Esophagus muscularis mucosa (tissue), 4 donors: ENCODE measurements around the gene ATP7B. TPM values are rescaled to one million over a fixed set of nuclear protein-coding genes. Genes with fewer than 3 reads are reported as not detected.

Experiments used
- DNase-seq: peaks from one replicate; pipeline ENCODE4 v3.0.0-alpha.2; 2017; ENCODE audit errors: extremely low spot score
- H3K27ac ChIP-seq, 4 donors: fragments of 200-600 bp; sonication (generic); replicated peaks in 1 of 4; 1 replicate in 3 of 4; 2 replicates in 1 of 4; pipeline ENCODE4 v1.5.1; 2016 to 2019; ENCODE audit warnings: mild to moderate bottlenecking in 1 of 4
- H3K27me3 ChIP-seq, 4 donors: fragments of 200-600 bp; sonication (generic); one replicate each; pipeline versions ENCODE4 v1.5.1 to v1.6.0; 2016 to 2019
- H3K36me3 ChIP-seq, 4 donors: fragments of 200-600 bp; sonication (generic); one replicate each; pipeline ENCODE4 v1.5.1; 2016 to 2019
- H3K4me1 ChIP-seq, 4 donors: fragments of 200-600 bp; sonication (generic); one replicate each; pipeline ENCODE4 v1.5.1; 2016 to 2019
- H3K4me3 ChIP-seq, 4 donors: fragments of 200-600 bp; sonication (generic); 1 replicate in 2 of 4; 2 replicates in 2 of 4; pipeline ENCODE4 v1.5.1; 2016 to 2019; ENCODE audit warnings: mild to moderate bottlenecking in 4 of 4, moderate library complexity in 1 of 4
- H3K9me3 ChIP-seq, 4 donors: fragments of 200-600 bp; sonication (generic); 1 replicate in 3 of 4; 2 replicates in 1 of 4; pipeline ENCODE4 v1.5.1; 2016 to 2019
- CTCF ChIP-seq, 3 experiments: fragments of 200-600 bp in 2 of 3; fragments of 450-650 bp in 1 of 3; sonication (generic) in 2 of 3; IDR thresholded peaks; one replicate each; pipeline ENCODE4 v1.5.1; 2017 to 2019; ENCODE audit warnings: antibody characterized with exemption in 3 of 3, mild to moderate bottlenecking in 2 of 3, moderate library complexity in 1 of 3
- EP300 ChIP-seq: sonication (generic); formaldehyde crosslinking; IDR thresholded peaks from one replicate; pipeline ENCODE4 v1.6.1; 2017; ENCODE audit warnings: antibody characterized with exemption
- POLR2A ChIP-seq: fragments of 450-650 bp; IDR thresholded peaks from one replicate; pipeline ENCODE4 v1.6.1; 2017; ENCODE audit warnings: antibody characterized with exemption, moderate library complexity, mild to moderate bottlenecking, low read depth
- POLR2AphosphoS5 ChIP-seq, 2 donors: sonication (generic); formaldehyde crosslinking; IDR thresholded peaks; one replicate each; pipeline ENCODE4 v1.6.1; 2017; ENCODE audit warnings: antibody characterized with exemption in 2 of 2
- WGBS: methylation state at CpG from one replicate; pipeline ENCODE4 v1.1.5; 2018; 5-methylcytosine and 5-hydroxymethylcytosine counted together
- intact Hi-C: fragments of 100-400 bp; cut with DNase I; formaldehyde crosslinking; loops from one replicate; pipeline ENCODE4 v1.15.1; 2023
- total RNA-seq, 4 donors: library from RNA; depleted of rRNA; stranded (reverse); fragments of >200 nt; gene quantifications; one replicate each; pipeline versions ENCODE4 v1.1.0 to v1.2.1, GENCODE V29; 2016

The ATP7B gene
- total RNA-seq, 4 donors from 2014 or later = 2.5 to 5.2 (median 4.4) TPM

GRCh38 chr13:51922771-51923480 is 88.3 kb downstream of the ATP7B start:
- no peak for TF ChIP-seq EP300
- no peaks in the 10 kb centered on the region for H3K9me3 ChIP-seq
- no peak overlapping the region for H3K4me3 ChIP-seq
- no peaks in the 10 kb centered on the region for H3K4me1 ChIP-seq
- peaks cover 4 to 9% (median 6%) of the 10 kb centered on the region in 4 donors for H3K36me3 ChIP-seq
- no peak overlapping the region for H3K27ac ChIP-seq
- intact Hi-C loops = no loop called here
- no peak for DNase-seq
- WGBS = 95% methylated on average over 7 of the region's 10 CpGs
- H3K27me3 ChIP-seq = no peaks in the 10 kb centered on the region

GRCh38 chr13:51921790-51922740 is 89.2 kb downstream of the ATP7B start:
- Histone ChIP-seq H3K36me3 (peaks cover 4 to 9% (median 6%) of the 10 kb centered on the region in 4 donors), H3K4me1 (no peaks in the 10 kb centered on the region), H3K9me3 (no peaks in the 10 kb centered on the region), H3K27me3 (no peaks in the 10 kb centered on the region), H3K4me3 (no peak overlapping the region), H3K27ac (no peak overlapping the region)
- no peak for TF ChIP-seq EP300
- no peak for TF ChIP-seq CTCF (IDR thresholded peaks at IDR 0.05)
- no peak for TF ChIP-seq POLR2AphosphoS5 (IDR thresholded peaks at IDR 0.05)
- no peak for TF ChIP-seq POLR2A
- intact Hi-C loops = no loop called here
- DNase-seq = no peak
- 76% methylated on average over 14 of the region's 14 CpGs for WGBS

- intact Hi-C loops = no loop called here
- no peaks in the 10 kb centered on the region for H3K27me3 ChIP-seq
- DNase-seq = no peak
- TF ChIP-seq POLR2A (no peak), POLR2AphosphoS5 (IDR thresholded peaks at IDR 0.05) (no peak), CTCF (IDR thresholded peaks at IDR 0.05) (no peak), EP300 (no peak)
- no peak overlapping the region for H3K4me3 ChIP-seq
- WGBS = 70% methylated on average over 6 of the region's 8 CpGs
- no peaks in the 10 kb centered on the region for H3K4me1 ChIP-seq
- peaks cover 4 to 9% (median 6%) of the 10 kb centered on the region in 4 donors for H3K36me3 ChIP-seq
- H3K27ac ChIP-seq = no peak overlapping the region
- no peaks in the 10 kb centered on the region for H3K9me3 ChIP-seq
These were observed 90.5 kb downstream of the ATP7B start for GRCh38 chr13:51920786-51921185.

GRCh38 chr13:51920267-51920666 is 91.0 kb downstream of the ATP7B start:
- intact Hi-C loops = no loop called here
- no peak for DNase-seq
- 85% methylated on average over 3 of the region's 3 CpGs for WGBS
- TF ChIP-seq POLR2A (no peak), CTCF (IDR thresholded peaks at IDR 0.05) (no peak), POLR2AphosphoS5 (IDR thresholded peaks at IDR 0.05) (no peak), EP300 (no peak)
- no peaks in the 10 kb centered on the region for H3K4me1 ChIP-seq
- H3K4me3 ChIP-seq = no peak overlapping the region
- no peak overlapping the region for H3K27ac ChIP-seq
- no peaks in the 10 kb centered on the region for H3K9me3 ChIP-seq
- peaks cover 4 to 9% (median 6%) of the 10 kb centered on the region in 4 donors for H3K36me3 ChIP-seq
- H3K27me3 ChIP-seq = no peaks in the 10 kb centered on the region

- DNase-seq = no peak
- 91% methylated on average over 9 of the region's 9 CpGs for WGBS
- Histone ChIP-seq H3K4me1 (no peaks in the 10 kb centered on the region), H3K27ac (no peak overlapping the region), H3K27me3 (no peaks in the 10 kb centered on the region), H3K4me3 (no peak overlapping the region), H3K9me3 (no peaks in the 10 kb centered on the region), H3K36me3 (peaks cover 4 to 9% (median 6%) of the 10 kb centered on the region in 4 donors)
- intact Hi-C loops = no loop called here
- TF ChIP-seq EP300 = no peak
- TF ChIP-seq CTCF (IDR thresholded peaks at IDR 0.05) = no peak
- no peak for TF ChIP-seq POLR2AphosphoS5 (IDR thresholded peaks at IDR 0.05)
- no peak for TF ChIP-seq POLR2A
These were observed 91.7 kb downstream of the ATP7B start for GRCh38 chr13:51919531-51919930.
